Measurements from ENCODE around the gene MYOZ3.

Gene MYOZ3

GRCh38 chr5:150644058-150644457 is 17.0 kb upstream of the MYOZ3 start:
- no peak for DNase-seq

GRCh38 chr5:150644514-150644913 is 16.5 kb upstream of the MYOZ3 start:
- no peak for DNase-seq

GRCh38 chr5:150645070-150645700 is 15.9 kb upstream of the MYOZ3 start:
- peak; percentile 22 to 55 for DNase-seq

DNA sequence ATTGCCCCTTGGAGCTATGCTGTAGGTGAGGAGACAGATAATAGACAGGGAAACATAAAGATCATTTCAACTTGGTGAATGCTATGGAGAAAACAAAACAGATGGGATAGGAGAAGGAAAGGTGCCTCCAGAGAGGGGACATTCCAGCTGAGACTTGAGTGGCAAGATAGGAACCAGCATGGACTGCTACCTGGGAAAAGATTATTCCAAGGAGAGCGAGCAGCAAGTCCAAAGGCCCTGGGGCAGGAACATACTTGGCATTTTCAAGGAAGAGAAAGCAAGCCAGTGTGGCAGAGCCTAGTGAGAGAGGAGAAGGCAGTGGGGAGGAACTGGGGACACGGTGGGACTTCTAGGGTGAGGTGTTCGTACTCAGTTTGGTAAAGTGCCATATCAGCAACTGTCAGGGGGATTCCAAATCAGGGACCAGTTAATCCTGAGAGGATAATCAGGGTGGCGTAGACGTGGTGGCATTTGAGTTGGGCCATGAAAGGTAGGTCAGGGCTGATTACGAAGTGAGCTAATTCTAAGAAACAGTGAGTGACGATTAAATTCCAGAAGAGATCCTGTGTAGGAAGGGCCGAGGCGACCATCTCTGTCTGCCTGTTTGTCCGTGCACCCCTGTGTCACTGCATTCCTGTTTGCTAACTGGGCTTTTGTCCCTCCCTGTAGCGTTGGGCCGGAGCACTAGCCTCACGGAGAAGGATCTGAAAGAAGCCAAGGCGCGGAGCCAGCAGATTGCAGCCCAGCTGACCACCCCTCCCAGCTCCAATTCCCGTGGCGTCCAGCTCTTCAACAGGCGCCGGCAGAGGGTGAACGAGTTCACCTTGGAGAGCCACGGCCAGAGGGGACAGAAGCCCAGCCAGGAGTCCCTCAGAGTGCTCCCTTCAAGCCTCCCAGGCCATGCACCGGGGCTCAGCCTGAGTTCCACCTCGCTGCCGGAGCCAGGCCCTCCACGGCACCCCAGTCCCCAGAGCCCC is 13.5 kb upstream of the MYOZ3 start:
- no peak for DNase-seq

GRCh38 chr5:150648294-150649107 is 12.6 kb upstream of the MYOZ3 start:
- DNase-seq: no peak

- DNase-seq: no peak
Observed at GRCh38 chr5:150649108-150650020, 11.7 kb upstream of the MYOZ3 start.

GRCh38 chr5:150650021-150651006 is 10.7 kb upstream of the MYOZ3 start:
- DNase-seq: no peak

- no peak for DNase-seq
Observed at GRCh38 chr5:150651382-150651781, 9.7 kb upstream of the MYOZ3 start.

DNA sequence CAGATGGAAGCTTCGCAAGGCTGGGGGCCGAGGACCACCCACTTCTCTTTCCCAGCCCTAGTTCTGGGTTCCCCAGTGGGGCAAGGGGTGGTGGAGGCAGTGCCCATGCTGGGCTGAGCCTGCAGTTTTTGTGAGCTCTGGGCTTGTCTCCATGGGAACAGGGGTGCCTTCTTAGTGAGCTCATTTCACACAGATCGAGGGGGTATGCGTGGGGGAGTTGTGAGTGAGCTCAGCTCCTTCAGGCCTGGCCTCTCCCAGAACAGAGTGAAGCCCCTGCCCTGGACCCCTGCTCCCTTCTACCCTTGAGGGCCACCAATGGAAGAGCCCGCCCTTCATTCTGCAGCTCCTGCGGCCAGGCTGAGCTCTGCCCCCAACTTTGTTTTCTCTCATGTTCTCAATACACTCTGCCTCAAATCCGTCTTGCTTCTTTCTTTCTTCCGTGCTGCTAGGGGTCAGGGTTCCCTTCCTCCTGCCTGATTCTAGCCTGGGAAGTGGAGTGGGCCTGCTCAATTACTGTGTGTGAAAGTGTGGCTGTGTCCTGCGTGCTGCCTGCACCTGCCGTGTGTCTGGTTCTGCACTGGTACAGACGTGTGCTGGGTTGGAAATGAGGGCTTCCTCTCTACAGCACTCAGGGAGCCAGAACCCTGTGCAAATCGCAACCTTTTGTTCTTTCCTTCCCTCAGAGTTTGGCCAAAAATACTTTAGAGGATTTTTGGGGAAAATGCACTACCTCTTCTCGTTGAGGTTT is 9.0 kb upstream of the MYOZ3 start:
- DNase-seq: no peak

DNA sequence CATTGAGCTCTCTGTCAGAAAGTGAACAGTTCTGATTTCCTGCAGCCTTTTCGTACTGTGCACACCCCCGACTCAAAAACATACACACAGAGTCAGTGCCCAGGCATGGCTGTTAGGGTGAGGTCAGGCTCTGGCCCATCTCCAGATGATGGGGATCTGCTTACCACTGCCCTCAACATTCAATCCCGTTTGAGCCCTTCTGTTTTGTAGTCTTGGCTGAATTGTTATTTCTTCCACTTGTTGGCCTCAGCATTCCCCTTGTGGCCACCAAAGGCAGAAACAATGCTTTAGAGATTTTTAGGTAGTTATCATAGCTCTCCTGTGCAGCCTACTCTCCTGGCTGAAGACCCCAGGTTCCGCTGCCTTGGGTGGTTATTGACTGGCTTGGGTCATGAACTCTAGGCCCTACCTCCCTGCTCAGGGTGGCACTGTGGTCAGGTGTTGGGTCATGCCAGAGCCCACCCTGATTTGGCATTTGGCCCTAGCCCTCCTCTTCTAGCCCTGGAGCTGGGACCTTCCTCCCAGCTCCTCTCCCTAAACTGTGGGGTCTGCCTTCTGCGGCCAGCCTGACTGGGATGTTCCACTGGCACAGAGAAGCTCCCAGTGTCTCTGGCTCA is 7.8 kb upstream of the MYOZ3 start:
- peak in 1 of 2 experiments; percentile 19 for DNase-seq

GRCh38 chr5:150653762-150654556 is 7.1 kb upstream of the MYOZ3 start:
- DNase-seq: no peak

DNA sequence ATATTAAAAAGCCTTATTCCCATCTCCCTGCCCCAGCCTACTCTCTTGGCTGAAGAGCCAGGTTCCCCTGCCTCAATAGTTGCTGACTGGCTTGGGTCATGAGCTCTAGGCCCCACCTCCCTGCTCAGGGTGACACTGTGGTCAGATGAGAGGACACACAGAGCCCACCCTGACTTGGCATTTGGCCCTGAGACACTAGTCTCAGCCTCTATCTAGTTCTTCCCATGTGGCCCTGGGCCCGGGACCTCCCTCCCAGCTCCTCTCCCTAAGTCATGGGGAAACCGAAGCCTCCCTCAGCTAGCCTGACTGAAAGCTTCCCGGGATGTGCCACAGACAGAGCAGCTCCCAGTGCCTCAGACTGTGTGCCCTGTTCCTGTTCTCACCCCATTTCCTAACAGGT is 5.8 kb upstream of the MYOZ3 start:
- DNase-seq: no peak

DNA sequence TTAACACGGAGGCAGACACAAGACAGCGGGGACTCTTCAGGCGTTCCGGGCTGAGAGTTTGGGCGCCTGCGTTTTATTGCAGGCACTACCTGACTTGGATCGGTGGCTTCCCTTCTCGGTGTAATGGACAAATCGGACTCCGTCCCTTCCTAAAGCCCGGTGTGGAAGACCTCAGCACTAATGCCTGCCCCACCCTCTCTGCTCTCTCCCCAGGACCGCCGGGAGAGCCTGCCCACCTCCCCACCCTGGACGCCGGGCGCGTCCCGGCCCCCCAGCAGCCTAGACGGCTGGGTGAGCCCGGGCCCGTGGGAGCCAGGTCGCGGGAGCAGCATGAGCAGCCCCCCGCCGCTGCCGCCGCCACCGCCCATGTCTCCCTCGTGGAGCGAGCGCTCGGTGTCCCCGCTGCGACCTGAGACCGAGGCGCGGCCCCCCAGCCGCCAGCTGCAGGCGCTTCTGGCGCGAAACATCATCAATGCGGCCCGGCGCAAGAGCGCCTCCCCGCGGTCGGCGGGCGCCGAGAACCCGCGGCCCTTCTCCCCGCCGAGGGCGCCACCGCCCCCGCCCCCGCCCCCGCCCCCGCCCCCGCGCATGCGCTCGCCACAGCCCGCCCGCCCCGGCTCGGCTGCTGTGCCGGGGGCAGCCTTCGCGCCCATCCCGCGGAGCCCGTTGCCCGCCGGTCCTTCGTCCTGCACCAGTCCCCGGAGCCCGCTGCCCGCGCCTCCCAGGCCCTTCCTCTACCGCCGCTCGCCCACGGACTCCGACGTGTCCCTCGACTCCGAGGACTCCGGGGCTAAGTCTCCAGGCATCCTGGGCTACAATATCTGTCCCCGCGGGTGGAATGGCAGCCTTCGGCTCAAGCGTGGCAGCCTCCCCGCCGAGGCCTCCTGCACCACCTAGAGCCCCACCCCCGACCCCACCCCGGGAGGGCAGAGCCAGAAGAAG is 4.6 kb upstream of the MYOZ3 start:
- DNase-seq: peak in 1 of 2 experiments; percentile 68

DNA sequence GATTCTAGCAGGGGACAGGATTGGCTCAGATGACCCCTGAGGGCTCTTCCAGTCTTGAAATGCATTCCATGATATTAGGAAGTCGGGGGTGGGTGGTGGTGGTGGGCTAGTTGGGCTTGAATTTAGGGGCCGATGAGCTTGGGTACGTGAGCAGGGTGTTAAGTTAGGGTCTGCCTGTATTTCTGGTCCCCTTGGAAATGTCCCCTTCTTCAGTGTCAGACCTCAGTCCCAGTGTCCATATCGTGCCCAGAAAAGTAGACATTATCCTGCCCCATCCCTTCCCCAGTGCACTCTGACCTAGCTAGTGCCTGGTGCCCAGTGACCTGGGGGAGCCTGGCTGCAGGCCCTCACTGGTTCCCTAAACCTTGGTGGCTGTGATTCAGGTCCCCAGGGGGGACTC is 2.9 kb upstream of the MYOZ3 start:
- no peak for DNase-seq

DNA sequence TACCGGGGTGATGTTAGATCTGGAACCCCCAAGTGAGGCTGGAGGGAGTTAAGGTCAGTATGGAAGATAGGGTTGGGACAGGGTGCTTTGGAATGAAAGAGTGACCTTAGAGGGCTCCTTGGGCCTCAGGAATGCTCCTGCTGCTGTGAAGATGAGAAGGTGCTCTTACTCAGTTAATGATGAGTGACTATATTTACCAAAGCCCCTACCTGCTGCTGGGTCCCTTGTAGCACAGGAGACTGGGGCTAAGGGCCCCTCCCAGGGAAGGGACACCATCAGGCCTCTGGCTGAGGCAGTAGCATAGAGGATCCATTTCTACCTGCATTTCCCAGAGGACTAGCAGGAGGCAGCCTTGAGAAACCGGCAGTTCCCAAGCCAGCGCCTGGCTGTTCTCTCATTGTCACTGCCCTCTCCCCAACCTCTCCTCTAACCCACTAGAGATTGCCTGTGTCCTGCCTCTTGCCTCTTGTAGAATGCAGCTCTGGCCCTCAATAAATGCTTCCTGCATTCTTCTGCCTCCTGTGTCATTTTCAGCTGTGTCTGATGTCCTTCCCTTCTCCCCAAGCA is 2.3 kb upstream of the MYOZ3 start:
- no peak for DNase-seq

- DNase-seq: no peak
Observed at GRCh38 chr5:150659360-150660107, 1.5 kb upstream of the MYOZ3 start.

Measured in SW 1271 (cell line).